Measurements from ENCODE around the gene LMO7. TPM values are rescaled to one million over a fixed set of nuclear protein-coding genes. Genes with fewer than 3 reads are reported as not detected.

Gene LMO7
- total and polyA plus RNA-seq, 3 donors from 2014 or later = 39.1 to 132 (median 111) TPM

GRCh38 chr13:75901501-75901900 lies 265.4 kb downstream of the LMO7 start:
- Histone ChIP-seq H3K4me1 (peaks cover 13% of the 10 kb centered on the region), H3K4me3 (no peak overlapping the region), H3K36me3 (ENCODE audit: low read depth, missing control alignments) (no peaks in the 10 kb centered on the region), H3K27ac (peak overlapping the region; percentile 0 to 21), H3K9me3 (no peaks in the 10 kb centered on the region), H3K27me3 (no peaks in the 10 kb centered on the region)
- no peak for DNase-seq
- TF ChIP-seq CTCF (IDR thresholded peaks at IDR 0.05) = no peak
- no peak for TF ChIP-seq POLR2A (IDR thresholded peaks at IDR 0.05)
- 49 to 55% methylated on average over 2 of the region's 2 CpGs for WGBS, 2 donors
- intact Hi-C loops (cut with DNase I; ENCODE audit: low total_unique reads) = no loop called here

- no peak for TF ChIP-seq POLR2A (IDR thresholded peaks at IDR 0.05)
- no peak for TF ChIP-seq CTCF (IDR thresholded peaks at IDR 0.05)
- DNase-seq = no peak
- Histone ChIP-seq H3K4me1 (peaks cover 17% of the 10 kb centered on the region), H3K36me3 (ENCODE audit: low read depth, missing control alignments) (no peaks in the 10 kb centered on the region), H3K4me3 (no peak overlapping the region), H3K27me3 (no peaks in the 10 kb centered on the region), H3K9me3 (no peaks in the 10 kb centered on the region), H3K27ac (no peak overlapping the region)
- intact Hi-C loops (cut with DNase I; ENCODE audit: low total_unique reads) = no loop called here
- 59 to 70% methylated on average over 8 of the region's 8 CpGs for WGBS, 2 donors
Observed at GRCh38 chr13:75902166-75903104, 266.3 kb downstream of the LMO7 start.

GRCh38 chr13:75904012-75904411 lies 267.9 kb downstream of the LMO7 start:
- WGBS, 2 donors = 81 to 89% methylated on average over 2 of the region's 2 CpGs
- Histone ChIP-seq H3K9me3 (no peaks in the 10 kb centered on the region), H3K36me3 (ENCODE audit: low read depth, missing control alignments) (no peaks in the 10 kb centered on the region), H3K27ac (no peak overlapping the region), H3K4me1 (peaks cover 20% of the 10 kb centered on the region), H3K4me3 (no peak overlapping the region), H3K27me3 (no peaks in the 10 kb centered on the region)
- intact Hi-C loops (cut with DNase I; ENCODE audit: low total_unique reads) = no loop called here
- no peak for DNase-seq
- TF ChIP-seq POLR2A (IDR thresholded peaks at IDR 0.05) (no peak), CTCF (IDR thresholded peaks at IDR 0.05) (no peak)

GRCh38 chr13:75906315-75906714 lies 270.2 kb downstream of the LMO7 start:
- Histone ChIP-seq H3K9me3 (no peaks in the 10 kb centered on the region), H3K36me3 (ENCODE audit: low read depth, missing control alignments) (no peaks in the 10 kb centered on the region), H3K4me1 (peaks cover 20% of the 10 kb centered on the region), H3K4me3 (no peak overlapping the region), H3K27ac (peak overlapping the region; percentile 23 to 38), H3K27me3 (no peaks in the 10 kb centered on the region)
- no peak for DNase-seq
- intact Hi-C loops (cut with DNase I; ENCODE audit: low total_unique reads) = no loop called here
- TF ChIP-seq CTCF (IDR thresholded peaks at IDR 0.05) (no peak), POLR2A (IDR thresholded peaks at IDR 0.05) (no peak)
- 67 to 73% methylated on average over 5 of the region's 5 CpGs for WGBS, 2 donors

All from testis (tissue), 3 donors.